PC-9 (cell line): ENCODE results near the gene PSPN.

Experiments used
- CTCF ChIP-seq: fragments of 200-600 bp; sonication (generic); conservative IDR thresholded peaks from 2 replicates; pipeline ENCODE4 v1.6.1; 2017; ENCODE audit warnings: mixed run types, antibody characterized with exemption, mild to moderate bottlenecking, moderate library complexity
- EZH2 ChIP-seq: fragments of 200-600 bp; sonication (generic); IDR thresholded peaks from 2 replicates; pipeline ENCODE4 v1.8.0; 2017; ENCODE audit warnings: antibody characterized with exemption, low read depth

- TF ChIP-seq EZH2 (no peak), CTCF (no peak)
Measured at GRCh38 chr19:6374711-6375410, 872 bp downstream of the PSPN start.
